Measurements from ENCODE around the gene ADCYAP1R1.

The ADCYAP1R1 gene

GRCh38 chr7:31084226-31084625, 32.1 kb downstream of the ADCYAP1R1 start:
- no peak for TF ChIP-seq CTCF (IDR thresholded peaks at IDR 0.05; ENCODE audit: insufficient read depth, low read length, missing control alignments)
- DNase-seq (ENCODE audit: low read depth, low spot score) = no peak
- CTCF ChIA-PET = no interaction called here
- POLR2A ChIA-PET = no interaction called here
- H3K4me3 ChIP-seq (ENCODE audit: low read depth, low read length) = no peak overlapping the region

GRCh38 chr7:31087351-31087750, 35.2 kb downstream of the ADCYAP1R1 start:
- CTCF ChIA-PET = no interaction called here
- no peak overlapping the region for H3K4me3 ChIP-seq (ENCODE audit: low read depth, low read length)
- POLR2A ChIA-PET = no interaction called here
- DNase-seq (ENCODE audit: low read depth, low spot score) = no peak
- no peak for TF ChIP-seq CTCF (IDR thresholded peaks at IDR 0.05; ENCODE audit: insufficient read depth, low read length, missing control alignments)

- CTCF ChIA-PET = interaction anchor here (1.2 kb wide), 1 partner anchor 42 kb away, joined by 3 read pairs; no protein-coding TSS in a partner anchor
- TF ChIP-seq CTCF (IDR thresholded peaks at IDR 0.05; ENCODE audit: insufficient read depth, low read length, missing control alignments) = no peak
- H3K4me3 ChIP-seq (ENCODE audit: low read depth, low read length) = no peak overlapping the region
- POLR2A ChIA-PET = no interaction called here
- no peak for DNase-seq (ENCODE audit: low read depth, low spot score)
These were observed 39.9 kb downstream of the ADCYAP1R1 start for GRCh38 chr7:31091924-31092434.

- POLR2A ChIA-PET = no interaction called here
- no peak for TF ChIP-seq CTCF (IDR thresholded peaks at IDR 0.05; ENCODE audit: insufficient read depth, low read length, missing control alignments)
- DNase-seq (ENCODE audit: low read depth, low spot score) = no peak
- no peak overlapping the region for H3K4me3 ChIP-seq (ENCODE audit: low read depth, low read length)
- CTCF ChIA-PET = interaction anchor here (1.2 kb wide), 1 partner anchor 42 kb away, joined by 3 read pairs; no protein-coding TSS in a partner anchor
These were observed 40.5 kb downstream of the ADCYAP1R1 start for GRCh38 chr7:31092606-31093005.

- CTCF ChIA-PET = no interaction called here
These were observed 41.2 kb downstream of the ADCYAP1R1 start for GRCh38 chr7:31093282-31093681.

GRCh38 chr7:31094271-31094670, 42.2 kb downstream of the ADCYAP1R1 start:
- CTCF ChIA-PET = interaction anchor here (1.0 to 1.4 kb wide), 2 partner anchors 28 to 156 kb away, joined by 3 to 4 read pairs; no protein-coding TSS in a partner anchor
- TF ChIP-seq CTCF (IDR thresholded peaks at IDR 0.05; ENCODE audit: insufficient read depth, low read length, missing control alignments) = no peak
- H3K4me3 ChIP-seq (ENCODE audit: low read depth, low read length) = no peak overlapping the region
- no peak for DNase-seq (ENCODE audit: low read depth, low spot score)
- POLR2A ChIA-PET = no interaction called here

More at GRCh38 chr7:31093282-31093681, 41.2 kb downstream of the ADCYAP1R1 start:
- no peak for DNase-seq (ENCODE audit: low read depth, low spot score)
- H3K4me3 ChIP-seq (ENCODE audit: low read depth, low read length) = no peak overlapping the region
- POLR2A ChIA-PET = no interaction called here
- TF ChIP-seq CTCF (IDR thresholded peaks at IDR 0.05; ENCODE audit: insufficient read depth, low read length, missing control alignments) = no peak
